Gastroesophageal sphincter (tissue), 4 donors: ENCODE measurements around the gene SKIDA1. TPM values are rescaled to one million over a fixed set of nuclear protein-coding genes. Genes with fewer than 3 reads are reported as not detected.

Experiments used
- ATAC-seq: fragments of 150-250 bp; one replicate; pipeline ENCODE4 v1.9.1; 2016; ENCODE audit warnings: mild to moderate bottlenecking, moderate library complexity
- H3K27ac ChIP-seq, 4 donors: fragments of 200-600 bp; sonication (generic) in 3 of 4; 1 replicate in 3 of 4; 2 replicates in 1 of 4; pipeline ENCODE4 v1.5.1; 2016 to 2019
- H3K27me3 ChIP-seq: fragments of 200-600 bp; sonication (generic); one replicate; pipeline ENCODE4 v1.5.1; 2019
- H3K36me3 ChIP-seq, 2 donors: fragments of 200-600 bp; sonication (generic); one replicate each; pipeline ENCODE4 v1.5.1; 2019; ENCODE audit warnings: control low read depth in 1 of 2
- H3K4me1 ChIP-seq, 3 donors: fragments of 200-600 bp; sonication (generic); 1 replicate in 2 of 3; 2 replicates in 1 of 3; pipeline ENCODE4 v1.5.1; 2016 to 2019; ENCODE audit warnings: control low read depth in 2 of 3
- H3K4me3 ChIP-seq, 2 donors: fragments of 200-600 bp; sonication (generic); one replicate each; pipeline ENCODE4 v1.5.1; 2019; ENCODE audit warnings: mild to moderate bottlenecking in 1 of 2, moderate library complexity in 1 of 2
- H3K9me3 ChIP-seq, 3 donors: fragments of 200-600 bp; sonication (generic); one replicate each; pipeline ENCODE4 v1.5.1; 2017 to 2019; ENCODE audit warnings: control low read depth in 2 of 3
- EP300 ChIP-seq: sonication (generic); formaldehyde crosslinking; IDR thresholded peaks from one replicate; pipeline ENCODE4 v1.6.1; 2017; ENCODE audit warnings: antibody characterized with exemption, mild to moderate bottlenecking
- POLR2A ChIP-seq, 2 donors: fragments of 450-650 bp; IDR thresholded peaks; one replicate each; pipeline ENCODE4 v1.6.1; 2017; ENCODE audit warnings: antibody characterized with exemption in 2 of 2, mild to moderate bottlenecking in 2 of 2, moderate library complexity in 1 of 2
- POLR2AphosphoS5 ChIP-seq: sonication (generic); formaldehyde crosslinking; IDR thresholded peaks from one replicate; pipeline ENCODE4 v1.6.1; 2017; ENCODE audit warnings: antibody characterized with exemption
- WGBS, 2 donors: methylation state at CpG; one replicate each; pipeline ENCODE4 v1.1.5; 2018; ENCODE audit warnings: low coverage in 1 of 2; 5-methylcytosine and 5-hydroxymethylcytosine counted together
- total RNA-seq, 4 donors: library from RNA; depleted of rRNA; stranded (reverse); fragments of >200 nt; gene quantifications; one replicate each; pipeline ENCODE4 v1.1.0, GENCODE V29; 2016
- TF ChIP-seq, protein P1 (sequence below), 4 experiments: fragments of 200-600 bp in 2 of 4; fragments of 450-650 bp in 2 of 4; sonication (generic) in 1 of 4; IDR thresholded peaks; one replicate each; pipeline ENCODE4 v1.5.1; 2017 to 2019; ENCODE audit warnings: antibody characterized with exemption in 4 of 4, mild to moderate bottlenecking in 2 of 4, moderate library complexity in 2 of 4

SKIDA1 gene
- total RNA-seq, 4 donors from 2014 or later = 0.74 to 6.5 (median 2.1) TPM

DNA sequence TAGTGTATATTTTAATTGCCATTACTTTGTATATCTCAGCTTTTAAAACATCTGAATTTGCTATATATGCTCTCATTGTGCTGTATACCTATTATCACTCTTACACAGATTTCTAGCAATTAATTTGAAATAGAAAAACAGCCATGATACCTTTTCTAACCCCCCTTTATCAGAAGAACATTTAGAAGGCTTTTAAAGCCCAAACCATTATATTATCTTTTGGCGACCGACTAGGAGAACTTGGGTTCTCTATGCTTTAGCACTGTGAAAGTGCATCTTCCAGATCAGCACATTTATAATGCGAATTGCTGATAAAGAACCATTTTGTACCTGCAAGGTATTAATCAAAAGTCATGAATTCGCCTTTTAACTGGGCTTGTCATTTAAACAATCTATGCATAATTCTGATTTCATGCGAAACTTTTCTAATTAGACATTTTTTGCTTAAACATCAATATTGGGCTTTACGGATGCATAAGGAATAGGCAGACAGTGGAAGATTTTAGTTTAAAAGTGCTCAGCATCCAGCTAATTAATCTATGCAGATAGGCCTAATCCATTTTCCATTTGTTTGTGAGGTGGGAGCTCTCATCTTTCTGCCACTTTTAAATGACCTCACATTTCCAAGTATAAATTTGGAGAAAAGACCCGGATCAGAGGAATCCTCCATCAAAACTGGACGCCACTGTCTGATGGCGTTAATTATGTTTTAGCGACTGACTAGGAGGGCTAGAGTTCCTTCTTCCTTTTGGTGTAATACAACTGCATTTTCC, 7.4 kb upstream of the SKIDA1 start:
- Histone ChIP-seq H3K36me3 (peaks cover 0 to 12% of the 10 kb centered on the region in 2 donors), H3K4me1 (peaks cover 3 to 61% (median 5%) of the 10 kb centered on the region in 3 donors), H3K27me3 (no peaks in the 10 kb centered on the region), H3K27ac (peak overlapping the region; percentile 44 to 98 (median 96)), H3K9me3 (no peaks in the 10 kb centered on the region), H3K4me3 (peak overlapping the region; percentile 68 to 91)
- TF ChIP-seq, protein P1, sequence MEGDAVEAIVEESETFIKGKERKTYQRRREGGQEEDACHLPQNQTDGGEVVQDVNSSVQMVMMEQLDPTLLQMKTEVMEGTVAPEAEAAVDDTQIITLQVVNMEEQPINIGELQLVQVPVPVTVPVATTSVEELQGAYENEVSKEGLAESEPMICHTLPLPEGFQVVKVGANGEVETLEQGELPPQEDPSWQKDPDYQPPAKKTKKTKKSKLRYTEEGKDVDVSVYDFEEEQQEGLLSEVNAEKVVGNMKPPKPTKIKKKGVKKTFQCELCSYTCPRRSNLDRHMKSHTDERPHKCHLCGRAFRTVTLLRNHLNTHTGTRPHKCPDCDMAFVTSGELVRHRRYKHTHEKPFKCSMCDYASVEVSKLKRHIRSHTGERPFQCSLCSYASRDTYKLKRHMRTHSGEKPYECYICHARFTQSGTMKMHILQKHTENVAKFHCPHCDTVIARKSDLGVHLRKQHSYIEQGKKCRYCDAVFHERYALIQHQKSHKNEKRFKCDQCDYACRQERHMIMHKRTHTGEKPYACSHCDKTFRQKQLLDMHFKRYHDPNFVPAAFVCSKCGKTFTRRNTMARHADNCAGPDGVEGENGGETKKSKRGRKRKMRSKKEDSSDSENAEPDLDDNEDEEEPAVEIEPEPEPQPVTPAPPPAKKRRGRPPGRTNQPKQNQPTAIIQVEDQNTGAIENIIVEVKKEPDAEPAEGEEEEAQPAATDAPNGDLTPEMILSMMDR (IDR thresholded peaks at IDR 0.05) = no peak
- TF ChIP-seq POLR2AphosphoS5 (no peak), POLR2A (IDR thresholded peaks at IDR 0.05) (no peak), EP300 (no peak)
- 24 to 27% methylated on average over 10 of the region's 10 CpGs for WGBS, 2 donors
- ATAC-seq = no peak

DNA sequence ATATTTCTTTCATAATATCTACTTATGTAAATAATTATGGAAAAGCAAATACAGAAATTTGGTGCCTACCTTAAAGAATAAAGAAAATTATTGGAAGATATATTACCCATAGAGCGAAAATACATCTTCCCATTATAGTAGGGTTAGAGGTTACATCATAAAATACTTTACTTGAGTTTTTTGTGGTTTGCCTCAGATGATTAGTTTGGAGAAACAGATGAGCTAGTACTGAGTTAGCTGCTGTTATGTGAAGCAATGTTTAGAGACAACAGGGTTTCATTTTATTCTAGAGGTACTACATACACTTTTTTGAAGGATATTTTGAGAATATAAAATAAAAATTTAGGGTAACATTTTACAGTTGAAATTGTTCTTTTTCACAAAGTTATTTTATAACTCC, 5.7 kb upstream of the SKIDA1 start:
- no peak for TF ChIP-seq POLR2AphosphoS5
- TF ChIP-seq EP300 = no peak
- H3K27ac ChIP-seq = peak overlapping the region in 2 of 4 donors; percentile 97 to 98
- ATAC-seq = no peak
- H3K27me3 ChIP-seq = no peaks in the 10 kb centered on the region
- no peak overlapping the region for H3K4me3 ChIP-seq
- H3K9me3 ChIP-seq = no peaks in the 10 kb centered on the region
- WGBS, 2 donors = 74 to 83% methylated on average over 1 of the region's 1 CpG
- peaks cover 2 to 49% (median 3%) of the 10 kb centered on the region in 3 donors for H3K4me1 ChIP-seq
- no peaks in the 10 kb centered on the region for H3K36me3 ChIP-seq

DNA sequence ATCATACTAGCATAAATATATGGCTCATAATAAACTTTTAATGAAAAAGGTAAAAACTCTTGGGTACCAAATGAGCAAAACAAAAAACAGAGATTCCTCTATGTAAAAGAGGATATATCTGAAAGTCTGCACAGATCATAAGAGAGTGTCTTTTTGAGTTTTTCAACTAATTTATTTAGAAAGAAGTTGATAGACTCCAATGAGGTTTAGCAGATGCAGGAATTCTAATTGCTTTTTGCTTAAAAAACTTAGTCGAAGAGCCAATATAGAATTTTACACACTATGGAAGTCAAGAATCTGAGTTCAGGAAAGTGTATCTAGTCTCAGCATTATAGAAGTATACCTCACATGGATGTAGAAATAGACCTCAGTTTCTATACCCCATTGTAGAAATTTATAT, 5.2 kb upstream of the SKIDA1 start:
- WGBS, 2 donors = 92 to 95% methylated on average over 1 of the region's 1 CpG
- H3K4me3 ChIP-seq = no peak overlapping the region
- peak overlapping the region in 2 of 4 donors; percentile 97 to 98 for H3K27ac ChIP-seq
- H3K36me3 ChIP-seq = no peaks in the 10 kb centered on the region
- H3K9me3 ChIP-seq = no peaks in the 10 kb centered on the region
- no peaks in the 10 kb centered on the region for H3K27me3 ChIP-seq
- TF ChIP-seq EP300 = no peak
- TF ChIP-seq, protein P1 (IDR thresholded peaks at IDR 0.05) = no peak
- no peak for TF ChIP-seq POLR2AphosphoS5
- no peak for TF ChIP-seq POLR2A (IDR thresholded peaks at IDR 0.05)
- H3K4me1 ChIP-seq = peaks cover 0 to 44% (median 3%) of the 10 kb centered on the region in 3 donors
- no peak for ATAC-seq

DNA sequence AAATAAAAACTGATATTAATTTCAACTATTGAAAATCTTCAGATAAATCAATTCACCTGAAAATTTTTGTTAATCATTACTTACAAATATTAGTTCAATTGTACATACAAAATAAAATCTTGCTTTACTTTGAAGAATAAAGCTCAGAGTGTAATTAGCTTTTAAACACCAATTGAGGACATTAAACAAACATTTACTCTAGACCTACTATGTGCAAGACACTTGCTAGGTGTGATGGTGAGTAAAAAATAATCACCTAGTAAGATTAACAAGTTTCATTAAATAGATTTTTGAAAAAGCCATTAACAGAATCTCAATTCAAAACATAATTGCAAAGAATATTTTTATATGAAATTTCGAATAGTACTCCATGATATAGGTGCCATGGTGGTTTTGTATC, 4.7 kb upstream of the SKIDA1 start:
- Histone ChIP-seq H3K27me3 (no peaks in the 10 kb centered on the region), H3K9me3 (no peaks in the 10 kb centered on the region), H3K36me3 (no peaks in the 10 kb centered on the region), H3K4me3 (no peak overlapping the region), H3K27ac (peak overlapping the region in 1 of 4 donors; percentile 97), H3K4me1 (peaks cover 0 to 40% (median 3%) of the 10 kb centered on the region in 3 donors)
- no peak for TF ChIP-seq POLR2AphosphoS5
- 85 to 90% methylated on average over 1 of the region's 1 CpG for WGBS, 2 donors
- no peak for ATAC-seq

DNA sequence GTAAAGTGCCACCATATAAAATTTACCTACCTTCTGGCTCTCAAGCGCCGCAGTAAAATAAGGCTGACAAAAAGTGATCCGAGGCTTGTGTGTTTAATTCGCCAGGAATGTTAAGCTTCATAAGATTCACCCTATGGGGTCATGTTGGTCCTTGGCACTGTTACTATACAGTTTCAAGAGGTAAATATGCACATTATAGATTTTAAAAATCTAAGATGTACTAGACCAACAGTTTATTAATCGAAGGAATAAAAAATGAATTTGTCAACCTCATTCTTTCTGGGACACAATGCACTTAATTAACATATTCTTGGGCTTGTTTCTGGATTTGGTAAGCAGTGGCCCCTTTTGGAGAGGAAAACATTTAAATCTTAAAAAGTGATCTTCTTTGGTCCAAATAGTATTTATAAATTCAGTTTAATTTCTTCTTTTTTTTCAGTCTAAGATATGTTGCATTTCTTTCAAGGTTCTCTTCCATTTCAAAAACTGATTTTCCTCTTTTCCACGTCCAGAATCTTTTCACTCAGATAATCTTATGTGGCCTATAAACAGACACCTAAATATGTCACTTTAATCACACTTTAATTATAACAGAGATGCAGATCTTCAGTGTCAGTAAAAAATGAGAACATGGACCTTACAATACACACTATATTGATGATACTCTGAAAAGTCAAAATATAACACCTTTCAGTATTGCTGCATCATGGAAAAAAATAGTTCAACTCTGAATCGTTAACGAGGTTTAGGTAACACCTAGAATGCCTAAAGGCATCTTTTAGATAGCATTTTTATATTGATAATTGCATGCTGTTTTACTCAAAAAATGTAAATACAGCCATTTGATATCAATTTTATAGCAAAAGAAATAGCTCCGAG, 3.8 kb upstream of the SKIDA1 start:
- no peaks in the 10 kb centered on the region for H3K27me3 ChIP-seq
- H3K4me1 ChIP-seq = peaks cover 0 to 38% (median 3%) of the 10 kb centered on the region in 3 donors
- peak overlapping the region in 3 of 4 donors; percentile 98 to 100 (median 99) for H3K27ac ChIP-seq
- WGBS, 2 donors = 78 to 81% methylated on average over 9 of the region's 9 CpGs
- no peaks in the 10 kb centered on the region for H3K36me3 ChIP-seq
- no peaks in the 10 kb centered on the region for H3K9me3 ChIP-seq
- ATAC-seq = no peak
- H3K4me3 ChIP-seq = no peak overlapping the region
- TF ChIP-seq EP300 (no peak), POLR2A (IDR thresholded peaks at IDR 0.05) (no peak), POLR2AphosphoS5 (no peak)
- TF ChIP-seq, protein P1 (IDR thresholded peaks at IDR 0.05) = no peak
